ENCODE data around the gene SPEN.

- no peak for TF ChIP-seq RAD51 (IDR thresholded peaks at IDR 0.05)
- no peak for TF ChIP-seq ETV6 (conservative IDR thresholded peaks at IDR 0.05 in 1 of 2, IDR thresholded peaks at IDR 0.05 in 1 of 2; ENCODE audit: borderline replicate concordance in 1 of 2, low read depth in 1 of 2)
- TF ChIP-seq POLR2A (IDR thresholded peaks at IDR 0.05; ENCODE audit: low read depth, low read length) = no peak
- no peak for TF ChIP-seq CTCF (IDR thresholded peaks at IDR 0.05 in 2 of 3, conservative IDR thresholded peaks at IDR 0.05 in 1 of 3; ENCODE audit: control insufficient read depth in 2 of 3, extremely low read depth in 1 of 3, insufficient read depth in 1 of 3, low read depth in 3 of 3, low read length in 3 of 3)
- no peak for TF ChIP-seq ASH2L (IDR thresholded peaks at IDR 0.05; ENCODE audit: borderline replicate concordance, low read depth)
- TF ChIP-seq GATAD2B (conservative IDR thresholded peaks at IDR 0.05; ENCODE audit: low read depth) = no peak
- no peak for TF ChIP-seq RFX5 (IDR thresholded peaks at IDR 0.05; ENCODE audit: low read depth, low read length)
- TF ChIP-seq ZNF592 (IDR thresholded peaks at IDR 0.05) = no peak
- TF ChIP-seq CREB1 (IDR thresholded peaks at IDR 0.05; ENCODE audit: low read depth) = no peak
- TF ChIP-seq, protein P1, sequence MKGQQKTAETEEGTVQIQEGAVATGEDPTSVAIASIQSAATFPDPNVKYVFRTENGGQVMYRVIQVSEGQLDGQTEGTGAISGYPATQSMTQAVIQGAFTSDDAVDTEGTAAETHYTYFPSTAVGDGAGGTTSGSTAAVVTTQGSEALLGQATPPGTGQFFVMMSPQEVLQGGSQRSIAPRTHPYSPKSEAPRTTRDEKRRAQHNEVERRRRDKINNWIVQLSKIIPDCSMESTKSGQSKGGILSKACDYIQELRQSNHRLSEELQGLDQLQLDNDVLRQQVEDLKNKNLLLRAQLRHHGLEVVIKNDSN (IDR thresholded peaks at IDR 0.05; ENCODE audit: borderline replicate concordance, extremely low read length, insufficient read depth, low read depth, low read length) = no peak
- no peak for TF ChIP-seq SMC3 (IDR thresholded peaks at IDR 0.05; ENCODE audit: borderline replicate concordance, low read length)
- no peak for TF ChIP-seq RAD21 (IDR thresholded peaks at IDR 0.05; ENCODE audit: insufficient read depth, low read depth, low read length)
- no peak for TF ChIP-seq CEBPB (IDR thresholded peaks at IDR 0.05; ENCODE audit: borderline replicate concordance in 1 of 2, low read depth in 2 of 2, low read length in 2 of 2)
- no peak for TF ChIP-seq TAF1 (IDR thresholded peaks at IDR 0.05; ENCODE audit: borderline replicate concordance, low read depth, low read length)
These were observed 100.0 kb downstream of the SPEN start for GRCh38 chr1:15947382-15948090.
